HG03469 (cell line): Measurements from ENCODE around the gene S100A16.
"Not testable (repeated sequence)": the region's sequence is repeated elsewhere in the genome, so short reads cannot be mapped to it uniquely, and the experiment has no call there.

Source experiments
- ATAC-seq: cut with Tn5 transposase; IDR thresholded peaks from one replicate; pipeline ENCODE4 v1.9.1; 2021; ENCODE audit warnings: mild to moderate bottlenecking, moderate library complexity, moderate number of reproducible peaks; ENCODE audit not compliant: unreplicated experiment

Gene S100A16

GRCh38 chr1:153565529-153566374, 47.2 kb downstream of the S100A16 start, which contains the start of gene S100A2:
Gene S100A2 (minus strand): TSS chr1:153565844. CDS start chr1:153563877, 1,967 bp downstream.
- no peak for ATAC-seq

DNA sequence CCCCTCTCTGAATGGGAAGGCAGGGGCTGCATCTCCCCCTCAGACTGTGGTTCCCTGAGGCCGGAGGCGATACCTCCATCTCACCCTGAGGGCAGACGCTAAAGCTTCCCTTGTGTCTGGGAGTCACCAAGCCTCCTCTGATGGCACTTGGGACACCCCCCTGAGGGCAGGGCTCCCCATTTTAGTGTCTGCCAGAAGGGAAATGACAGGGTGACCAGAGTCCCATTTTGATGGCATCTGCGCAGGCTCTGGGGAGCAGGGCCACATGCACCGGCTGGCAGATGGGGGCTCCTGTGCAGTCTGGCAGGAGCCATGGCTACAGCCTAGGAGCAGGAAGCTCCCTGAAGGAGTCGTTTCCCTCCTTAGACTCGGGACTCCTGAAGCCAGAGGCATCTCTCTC, 48.9 kb downstream of the S100A16 start:
- ATAC-seq: no peak

- no peak for ATAC-seq
Observed at GRCh38 chr1:153563483-153563901, 49.4 kb downstream of the S100A16 start.

DNA sequence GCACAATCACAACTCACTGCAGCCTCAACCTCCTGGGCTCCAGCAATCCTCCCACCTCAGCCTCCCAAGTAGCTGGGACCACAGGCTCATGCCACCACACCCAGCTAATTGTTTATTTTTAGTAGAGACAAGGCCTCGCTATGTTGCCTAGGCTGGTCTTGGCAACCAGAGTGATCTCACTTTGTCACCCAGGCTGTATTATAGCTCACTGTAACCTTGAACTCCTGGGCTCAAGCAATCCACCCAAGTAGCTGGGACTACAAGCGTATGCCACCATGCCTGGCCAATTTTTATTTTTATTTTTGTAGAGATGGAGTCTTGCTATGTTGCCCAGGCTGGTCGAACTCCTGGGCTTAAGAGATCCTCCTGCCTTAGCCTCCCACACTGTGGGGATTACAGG, 50.9 kb downstream of the S100A16 start:
- ATAC-seq: not testable (repeated sequence)

DNA sequence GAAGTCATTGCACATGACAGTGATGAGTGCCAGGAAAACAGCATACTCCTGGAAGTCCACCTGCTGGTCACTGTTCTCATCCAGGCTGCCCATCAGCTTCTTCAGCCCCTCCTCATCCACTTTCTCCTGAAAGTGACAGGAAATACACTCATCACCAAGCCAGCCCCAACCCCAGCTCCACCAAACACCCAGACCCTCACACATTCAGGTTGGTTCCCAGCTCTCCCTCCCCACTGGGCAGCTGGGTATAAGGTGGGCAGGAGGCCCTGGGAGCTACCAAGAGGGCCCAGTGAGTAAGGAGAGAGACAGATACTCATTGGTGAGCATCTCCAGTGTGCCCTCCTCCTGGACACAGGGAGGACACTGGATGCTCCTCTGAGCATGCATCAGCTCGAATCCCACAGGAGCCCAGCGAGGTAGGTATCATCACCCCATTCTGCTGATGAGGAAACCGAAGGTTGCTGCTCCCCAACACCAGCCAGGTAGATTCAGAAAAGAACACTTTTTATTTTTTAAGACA, 51.4 kb downstream of the S100A16 start:
- ATAC-seq: no peak

GRCh38 chr1:153560771-153561465, 52.0 kb downstream of the S100A16 start:
- ATAC-seq: no peak

- ATAC-seq: no peak
Observed at GRCh38 chr1:153560241-153560640, 52.7 kb downstream of the S100A16 start.

GRCh38 chr1:153557877-153558276, 55.1 kb downstream of the S100A16 start:
- ATAC-seq: no peak
